Measurements from ENCODE around the gene MYOZ3.

MYOZ3 gene

GRCh38 chr5:150644058-150644457, 17.0 kb upstream of the MYOZ3 start:
- no peak for DNase-seq

DNA sequence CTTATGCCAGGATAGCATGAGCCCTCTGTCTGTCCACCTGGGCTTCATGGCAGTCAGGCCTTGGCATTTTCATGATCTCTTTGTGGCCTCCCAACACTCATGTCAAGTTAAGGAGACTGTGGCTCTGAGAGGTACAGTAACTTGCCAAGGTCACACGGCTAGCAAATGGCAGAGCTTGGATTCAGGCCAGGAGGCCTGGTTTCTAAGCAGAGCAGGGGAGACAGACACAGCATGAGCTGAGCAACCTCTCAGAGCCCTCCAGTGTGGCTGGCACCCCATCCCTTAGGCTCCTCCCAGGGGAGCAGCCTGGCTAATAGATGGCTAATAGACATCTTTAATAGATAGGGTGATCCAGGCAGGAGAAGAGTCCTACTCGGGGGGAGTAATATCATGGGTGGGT, 16.5 kb upstream of the MYOZ3 start:
- peak; percentile 64 for DNase-seq

DNA sequence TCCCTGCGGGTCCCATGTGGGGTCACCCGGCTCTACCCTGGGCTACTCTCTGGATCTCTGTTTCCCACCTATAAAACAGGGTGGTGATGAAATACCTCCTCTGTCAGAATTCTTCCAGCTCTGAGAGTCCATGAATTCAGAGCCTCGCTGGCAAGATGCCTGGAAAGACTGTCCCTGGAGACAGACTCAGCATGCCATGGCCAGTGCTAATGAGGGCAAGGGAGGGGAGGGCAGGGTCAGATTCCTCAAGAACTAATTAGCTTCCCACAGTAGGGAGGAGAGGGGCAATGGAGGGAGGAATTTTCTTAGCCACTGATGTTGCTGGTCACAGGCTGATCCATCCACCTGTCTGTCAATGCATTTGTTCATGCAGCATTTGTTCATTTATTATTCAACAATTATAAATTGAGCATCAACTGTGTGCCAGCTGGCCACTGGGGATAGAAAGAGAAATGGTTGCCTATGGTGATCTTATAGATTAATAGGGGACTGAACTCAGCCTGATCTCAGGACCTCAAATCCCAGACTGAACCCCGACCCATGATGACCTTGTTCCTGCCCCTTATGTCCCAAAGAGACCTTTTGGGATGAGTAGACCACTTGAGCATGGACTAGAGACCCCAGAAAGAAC, 15.9 kb upstream of the MYOZ3 start:
- DNase-seq, result peak; percentile 82

DNA sequence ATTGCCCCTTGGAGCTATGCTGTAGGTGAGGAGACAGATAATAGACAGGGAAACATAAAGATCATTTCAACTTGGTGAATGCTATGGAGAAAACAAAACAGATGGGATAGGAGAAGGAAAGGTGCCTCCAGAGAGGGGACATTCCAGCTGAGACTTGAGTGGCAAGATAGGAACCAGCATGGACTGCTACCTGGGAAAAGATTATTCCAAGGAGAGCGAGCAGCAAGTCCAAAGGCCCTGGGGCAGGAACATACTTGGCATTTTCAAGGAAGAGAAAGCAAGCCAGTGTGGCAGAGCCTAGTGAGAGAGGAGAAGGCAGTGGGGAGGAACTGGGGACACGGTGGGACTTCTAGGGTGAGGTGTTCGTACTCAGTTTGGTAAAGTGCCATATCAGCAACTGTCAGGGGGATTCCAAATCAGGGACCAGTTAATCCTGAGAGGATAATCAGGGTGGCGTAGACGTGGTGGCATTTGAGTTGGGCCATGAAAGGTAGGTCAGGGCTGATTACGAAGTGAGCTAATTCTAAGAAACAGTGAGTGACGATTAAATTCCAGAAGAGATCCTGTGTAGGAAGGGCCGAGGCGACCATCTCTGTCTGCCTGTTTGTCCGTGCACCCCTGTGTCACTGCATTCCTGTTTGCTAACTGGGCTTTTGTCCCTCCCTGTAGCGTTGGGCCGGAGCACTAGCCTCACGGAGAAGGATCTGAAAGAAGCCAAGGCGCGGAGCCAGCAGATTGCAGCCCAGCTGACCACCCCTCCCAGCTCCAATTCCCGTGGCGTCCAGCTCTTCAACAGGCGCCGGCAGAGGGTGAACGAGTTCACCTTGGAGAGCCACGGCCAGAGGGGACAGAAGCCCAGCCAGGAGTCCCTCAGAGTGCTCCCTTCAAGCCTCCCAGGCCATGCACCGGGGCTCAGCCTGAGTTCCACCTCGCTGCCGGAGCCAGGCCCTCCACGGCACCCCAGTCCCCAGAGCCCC, 13.5 kb upstream of the MYOZ3 start:
- no peak for DNase-seq

DNA sequence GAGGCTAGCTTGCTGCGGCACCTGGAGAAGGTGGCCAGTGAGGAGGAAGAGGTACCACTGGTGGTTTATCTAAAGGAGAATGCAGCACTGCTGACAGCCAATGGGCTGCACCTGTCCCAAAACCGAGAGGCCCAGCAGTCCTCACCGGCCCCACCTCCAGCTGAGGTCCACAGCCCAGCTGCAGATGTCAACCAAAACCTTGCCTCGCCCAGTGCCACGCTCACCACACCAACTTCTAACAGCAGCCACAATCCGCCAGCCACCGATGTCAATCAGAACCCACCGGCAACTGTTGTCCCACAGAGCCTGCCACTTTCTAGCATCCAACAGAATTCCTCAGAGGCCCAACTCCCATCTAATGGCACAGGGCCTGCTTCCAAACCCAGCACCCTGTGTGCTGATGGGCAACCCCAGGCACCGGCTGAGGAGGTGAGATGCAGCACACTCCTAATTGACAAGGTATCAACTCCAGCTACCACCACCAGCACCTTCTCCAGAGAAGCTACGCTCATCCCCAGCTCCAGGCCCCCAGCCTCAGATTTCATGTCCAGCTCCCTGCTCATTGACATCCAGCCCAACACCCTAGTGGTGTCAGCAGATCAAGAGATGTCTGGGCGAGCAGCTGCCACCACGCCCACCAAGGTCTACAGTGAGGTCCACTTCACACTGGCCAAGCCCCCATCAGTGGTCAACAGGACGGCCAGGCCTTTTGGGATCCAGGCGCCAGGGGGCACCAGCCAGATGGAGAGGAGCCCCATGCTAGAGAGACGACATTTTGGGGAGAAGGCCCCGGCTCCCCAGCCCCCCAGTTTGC, 12.6 kb upstream of the MYOZ3 start:
- no peak for DNase-seq

GRCh38 chr5:150649108-150650020, 11.7 kb upstream of the MYOZ3 start:
- no peak for DNase-seq

DNA sequence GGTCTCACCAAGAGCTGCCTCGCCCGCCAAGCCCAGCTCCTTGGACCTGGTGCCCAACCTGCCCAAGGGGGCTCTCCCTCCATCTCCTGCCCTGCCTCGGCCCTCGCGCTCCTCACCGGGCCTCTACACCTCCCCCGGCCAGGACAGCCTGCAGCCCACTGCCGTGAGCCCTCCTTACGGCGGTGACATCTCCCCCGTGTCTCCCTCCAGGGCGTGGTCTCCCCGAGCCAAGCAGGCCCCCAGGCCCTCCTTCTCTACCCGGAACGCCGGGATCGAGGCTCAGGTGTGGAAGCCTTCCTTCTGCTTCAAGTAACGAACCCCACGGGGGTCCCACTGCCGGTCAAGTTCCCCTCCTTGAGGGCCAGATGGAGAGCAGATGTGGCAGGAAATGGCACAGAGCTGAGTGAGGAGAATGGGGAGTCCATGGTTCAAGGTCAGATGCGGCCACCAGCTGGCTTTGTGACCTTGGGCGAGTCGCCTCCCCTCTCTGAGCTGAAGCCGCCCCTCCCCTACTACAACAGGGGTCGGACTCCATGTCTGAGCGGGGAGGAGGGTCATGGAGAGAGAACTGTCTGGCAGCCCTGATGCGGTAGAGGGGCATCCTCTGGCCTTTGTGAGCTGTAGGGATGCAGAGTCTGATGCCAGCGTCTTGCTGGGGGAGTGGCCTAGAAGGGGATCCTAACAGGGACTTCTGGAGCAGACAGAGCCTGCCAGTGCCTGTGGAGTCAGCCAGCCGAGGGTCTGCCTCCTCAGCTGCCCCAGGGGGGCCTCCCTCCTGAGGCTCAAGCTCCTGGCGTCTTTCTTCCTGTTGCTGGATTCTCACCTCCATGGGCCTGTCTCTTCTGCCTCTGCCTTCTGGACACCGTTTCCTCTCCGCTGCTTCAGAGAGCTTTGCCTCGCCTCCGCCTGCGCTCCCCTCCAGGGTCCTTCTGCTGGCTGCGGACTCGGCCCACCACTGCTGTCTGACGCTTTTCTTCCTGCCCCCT, 10.7 kb upstream of the MYOZ3 start:
- DNase-seq, result no peak

- peak; percentile 16 for DNase-seq
Measured at GRCh38 chr5:150651382-150651781, 9.7 kb upstream of the MYOZ3 start.

DNA sequence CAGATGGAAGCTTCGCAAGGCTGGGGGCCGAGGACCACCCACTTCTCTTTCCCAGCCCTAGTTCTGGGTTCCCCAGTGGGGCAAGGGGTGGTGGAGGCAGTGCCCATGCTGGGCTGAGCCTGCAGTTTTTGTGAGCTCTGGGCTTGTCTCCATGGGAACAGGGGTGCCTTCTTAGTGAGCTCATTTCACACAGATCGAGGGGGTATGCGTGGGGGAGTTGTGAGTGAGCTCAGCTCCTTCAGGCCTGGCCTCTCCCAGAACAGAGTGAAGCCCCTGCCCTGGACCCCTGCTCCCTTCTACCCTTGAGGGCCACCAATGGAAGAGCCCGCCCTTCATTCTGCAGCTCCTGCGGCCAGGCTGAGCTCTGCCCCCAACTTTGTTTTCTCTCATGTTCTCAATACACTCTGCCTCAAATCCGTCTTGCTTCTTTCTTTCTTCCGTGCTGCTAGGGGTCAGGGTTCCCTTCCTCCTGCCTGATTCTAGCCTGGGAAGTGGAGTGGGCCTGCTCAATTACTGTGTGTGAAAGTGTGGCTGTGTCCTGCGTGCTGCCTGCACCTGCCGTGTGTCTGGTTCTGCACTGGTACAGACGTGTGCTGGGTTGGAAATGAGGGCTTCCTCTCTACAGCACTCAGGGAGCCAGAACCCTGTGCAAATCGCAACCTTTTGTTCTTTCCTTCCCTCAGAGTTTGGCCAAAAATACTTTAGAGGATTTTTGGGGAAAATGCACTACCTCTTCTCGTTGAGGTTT, 9.0 kb upstream of the MYOZ3 start:
- no peak for DNase-seq

GRCh38 chr5:150653145-150653761, 7.8 kb upstream of the MYOZ3 start:
- no peak for DNase-seq

- DNase-seq, result peak; percentile 36
Measured at GRCh38 chr5:150653762-150654556, 7.1 kb upstream of the MYOZ3 start.

GRCh38 chr5:150655221-150655620, 5.8 kb upstream of the MYOZ3 start:
- DNase-seq, result no peak

DNA sequence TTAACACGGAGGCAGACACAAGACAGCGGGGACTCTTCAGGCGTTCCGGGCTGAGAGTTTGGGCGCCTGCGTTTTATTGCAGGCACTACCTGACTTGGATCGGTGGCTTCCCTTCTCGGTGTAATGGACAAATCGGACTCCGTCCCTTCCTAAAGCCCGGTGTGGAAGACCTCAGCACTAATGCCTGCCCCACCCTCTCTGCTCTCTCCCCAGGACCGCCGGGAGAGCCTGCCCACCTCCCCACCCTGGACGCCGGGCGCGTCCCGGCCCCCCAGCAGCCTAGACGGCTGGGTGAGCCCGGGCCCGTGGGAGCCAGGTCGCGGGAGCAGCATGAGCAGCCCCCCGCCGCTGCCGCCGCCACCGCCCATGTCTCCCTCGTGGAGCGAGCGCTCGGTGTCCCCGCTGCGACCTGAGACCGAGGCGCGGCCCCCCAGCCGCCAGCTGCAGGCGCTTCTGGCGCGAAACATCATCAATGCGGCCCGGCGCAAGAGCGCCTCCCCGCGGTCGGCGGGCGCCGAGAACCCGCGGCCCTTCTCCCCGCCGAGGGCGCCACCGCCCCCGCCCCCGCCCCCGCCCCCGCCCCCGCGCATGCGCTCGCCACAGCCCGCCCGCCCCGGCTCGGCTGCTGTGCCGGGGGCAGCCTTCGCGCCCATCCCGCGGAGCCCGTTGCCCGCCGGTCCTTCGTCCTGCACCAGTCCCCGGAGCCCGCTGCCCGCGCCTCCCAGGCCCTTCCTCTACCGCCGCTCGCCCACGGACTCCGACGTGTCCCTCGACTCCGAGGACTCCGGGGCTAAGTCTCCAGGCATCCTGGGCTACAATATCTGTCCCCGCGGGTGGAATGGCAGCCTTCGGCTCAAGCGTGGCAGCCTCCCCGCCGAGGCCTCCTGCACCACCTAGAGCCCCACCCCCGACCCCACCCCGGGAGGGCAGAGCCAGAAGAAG, 4.6 kb upstream of the MYOZ3 start:
- DNase-seq, result peak; percentile 90

DNA sequence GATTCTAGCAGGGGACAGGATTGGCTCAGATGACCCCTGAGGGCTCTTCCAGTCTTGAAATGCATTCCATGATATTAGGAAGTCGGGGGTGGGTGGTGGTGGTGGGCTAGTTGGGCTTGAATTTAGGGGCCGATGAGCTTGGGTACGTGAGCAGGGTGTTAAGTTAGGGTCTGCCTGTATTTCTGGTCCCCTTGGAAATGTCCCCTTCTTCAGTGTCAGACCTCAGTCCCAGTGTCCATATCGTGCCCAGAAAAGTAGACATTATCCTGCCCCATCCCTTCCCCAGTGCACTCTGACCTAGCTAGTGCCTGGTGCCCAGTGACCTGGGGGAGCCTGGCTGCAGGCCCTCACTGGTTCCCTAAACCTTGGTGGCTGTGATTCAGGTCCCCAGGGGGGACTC, 2.9 kb upstream of the MYOZ3 start:
- no peak for DNase-seq

DNA sequence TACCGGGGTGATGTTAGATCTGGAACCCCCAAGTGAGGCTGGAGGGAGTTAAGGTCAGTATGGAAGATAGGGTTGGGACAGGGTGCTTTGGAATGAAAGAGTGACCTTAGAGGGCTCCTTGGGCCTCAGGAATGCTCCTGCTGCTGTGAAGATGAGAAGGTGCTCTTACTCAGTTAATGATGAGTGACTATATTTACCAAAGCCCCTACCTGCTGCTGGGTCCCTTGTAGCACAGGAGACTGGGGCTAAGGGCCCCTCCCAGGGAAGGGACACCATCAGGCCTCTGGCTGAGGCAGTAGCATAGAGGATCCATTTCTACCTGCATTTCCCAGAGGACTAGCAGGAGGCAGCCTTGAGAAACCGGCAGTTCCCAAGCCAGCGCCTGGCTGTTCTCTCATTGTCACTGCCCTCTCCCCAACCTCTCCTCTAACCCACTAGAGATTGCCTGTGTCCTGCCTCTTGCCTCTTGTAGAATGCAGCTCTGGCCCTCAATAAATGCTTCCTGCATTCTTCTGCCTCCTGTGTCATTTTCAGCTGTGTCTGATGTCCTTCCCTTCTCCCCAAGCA, 2.3 kb upstream of the MYOZ3 start:
- peak; percentile 8 for DNase-seq

- no peak for DNase-seq
Measured at GRCh38 chr5:150659360-150660107, 1.5 kb upstream of the MYOZ3 start.

All from NCI-H69 (cell line).